ENCODE measurements around the gene KCNK10. TPM values are rescaled to one million over a fixed set of nuclear protein-coding genes. Genes with fewer than 3 reads are reported as not detected.

Gene KCNK10
- total RNA-seq, 4 donors from 2014 or later, result 0.40 TPM; not detected in 3

DNA sequence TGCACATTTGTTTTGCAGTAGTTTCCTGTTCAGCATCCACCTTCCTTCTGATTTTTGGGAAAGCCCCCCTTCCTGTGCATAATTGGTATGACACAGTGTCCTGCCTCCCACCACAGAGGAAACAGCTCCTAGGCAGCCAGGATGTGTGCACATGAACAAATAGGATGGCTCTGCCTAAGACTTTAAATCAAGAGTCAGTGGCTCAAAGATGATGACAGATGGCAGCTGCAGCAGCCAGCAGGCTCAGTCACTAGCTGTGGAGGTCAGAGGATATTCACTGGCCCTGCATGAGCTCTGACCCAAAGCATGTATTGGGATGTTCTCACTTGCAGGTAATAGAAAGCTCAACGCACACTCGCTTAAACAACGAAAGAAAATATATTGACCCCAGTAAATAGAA is 90.3 kb downstream of the KCNK10 start:
- ATAC-seq, result no peak
- Histone ChIP-seq H3K9me3 (peaks cover 0 to 8% (median 0%) of the 10 kb centered on the region in 3 donors), H3K4me3 (no peak overlapping the region), H3K27me3 (peaks cover under 1% of the 10 kb centered on the region), H3K27ac (no peak overlapping the region), H3K36me3 (no peaks in the 10 kb centered on the region), H3K4me1 (no peaks in the 10 kb centered on the region)
- TF ChIP-seq POLR2AphosphoS5 (IDR thresholded peaks at IDR 0.05), result no peak
- 95 to 100% methylated on average over 3 of the region's 3 CpGs for WGBS, 2 donors (ENCODE audit: low coverage in 1 of 2)

DNA sequence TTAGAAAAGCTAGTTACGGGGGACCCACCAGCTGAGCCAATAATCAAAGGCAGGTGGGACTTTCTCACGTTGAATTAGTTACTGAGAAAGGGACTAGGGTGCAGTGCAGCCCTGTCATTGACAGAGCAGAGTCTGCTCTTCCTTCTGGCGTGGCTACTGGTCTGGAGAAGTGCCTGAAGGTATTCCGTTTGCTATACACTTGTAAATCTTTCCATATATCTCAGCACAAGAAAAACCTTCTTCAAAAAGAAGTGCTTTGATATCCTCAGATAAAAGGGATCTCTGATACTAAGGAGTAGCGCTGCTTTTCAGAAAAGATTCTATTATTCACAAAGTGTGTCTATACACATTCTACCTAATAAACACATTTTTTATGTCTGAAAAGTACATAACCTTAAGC is 91.5 kb downstream of the KCNK10 start:
- TF ChIP-seq EP300 (IDR thresholded peaks at IDR 0.05) (no peak), POLR2AphosphoS5 (IDR thresholded peaks at IDR 0.05) (no peak), POLR2A (IDR thresholded peaks at IDR 0.05) (no peak)
- TF ChIP-seq, protein P1, sequence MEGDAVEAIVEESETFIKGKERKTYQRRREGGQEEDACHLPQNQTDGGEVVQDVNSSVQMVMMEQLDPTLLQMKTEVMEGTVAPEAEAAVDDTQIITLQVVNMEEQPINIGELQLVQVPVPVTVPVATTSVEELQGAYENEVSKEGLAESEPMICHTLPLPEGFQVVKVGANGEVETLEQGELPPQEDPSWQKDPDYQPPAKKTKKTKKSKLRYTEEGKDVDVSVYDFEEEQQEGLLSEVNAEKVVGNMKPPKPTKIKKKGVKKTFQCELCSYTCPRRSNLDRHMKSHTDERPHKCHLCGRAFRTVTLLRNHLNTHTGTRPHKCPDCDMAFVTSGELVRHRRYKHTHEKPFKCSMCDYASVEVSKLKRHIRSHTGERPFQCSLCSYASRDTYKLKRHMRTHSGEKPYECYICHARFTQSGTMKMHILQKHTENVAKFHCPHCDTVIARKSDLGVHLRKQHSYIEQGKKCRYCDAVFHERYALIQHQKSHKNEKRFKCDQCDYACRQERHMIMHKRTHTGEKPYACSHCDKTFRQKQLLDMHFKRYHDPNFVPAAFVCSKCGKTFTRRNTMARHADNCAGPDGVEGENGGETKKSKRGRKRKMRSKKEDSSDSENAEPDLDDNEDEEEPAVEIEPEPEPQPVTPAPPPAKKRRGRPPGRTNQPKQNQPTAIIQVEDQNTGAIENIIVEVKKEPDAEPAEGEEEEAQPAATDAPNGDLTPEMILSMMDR (IDR thresholded peaks at IDR 0.05), result no peak
- H3K27me3 ChIP-seq, result peaks cover 5% of the 10 kb centered on the region
- no peaks in the 10 kb centered on the region for H3K36me3 ChIP-seq
- H3K9me3 ChIP-seq, result peaks cover 0 to 8% (median 0%) of the 10 kb centered on the region in 3 donors
- H3K4me3 ChIP-seq, result no peak overlapping the region
- 45 to 56% methylated on average over 3 to 5 of the region's 5 CpGs for WGBS, 2 donors (ENCODE audit: low coverage in 1 of 2)
- H3K27ac ChIP-seq, result no peak overlapping the region
- ATAC-seq, result no peak
- no peaks in the 10 kb centered on the region for H3K4me1 ChIP-seq

DNA sequence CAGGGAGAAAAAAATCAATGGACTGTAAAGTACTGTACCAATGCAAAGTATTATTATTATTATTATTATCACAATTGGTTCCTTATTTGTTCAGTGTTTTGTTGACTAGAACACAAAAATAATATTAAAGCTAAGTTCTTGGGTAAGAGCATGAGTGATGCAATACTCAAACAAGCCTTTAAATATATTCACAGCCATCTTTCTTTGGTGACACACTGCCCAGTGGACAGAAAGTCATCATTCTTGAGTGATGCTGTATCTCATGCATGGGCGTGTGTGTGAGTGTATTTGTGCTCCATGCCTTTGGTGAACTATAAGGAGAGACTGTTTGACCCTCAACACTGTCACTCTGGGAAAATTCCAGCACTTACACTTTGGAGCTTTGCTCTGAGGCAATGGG is 93.6 kb downstream of the KCNK10 start:
- H3K27ac ChIP-seq, result no peak overlapping the region
- ATAC-seq, result no peak
- H3K4me1 ChIP-seq, result no peaks in the 10 kb centered on the region
- TF ChIP-seq POLR2A (IDR thresholded peaks at IDR 0.05) (no peak), POLR2AphosphoS5 (IDR thresholded peaks at IDR 0.05) (no peak), EP300 (IDR thresholded peaks at IDR 0.05) (no peak)
- TF ChIP-seq, protein P1 (IDR thresholded peaks at IDR 0.05), result no peak
- H3K4me3 ChIP-seq, result no peak overlapping the region
- WGBS, 2 donors (ENCODE audit: low coverage in 1 of 2), result 40 to 86% methylated on average over 1 of the region's 1 CpG
- H3K36me3 ChIP-seq, result no peaks in the 10 kb centered on the region
- peaks cover 14% of the 10 kb centered on the region for H3K27me3 ChIP-seq
- H3K9me3 ChIP-seq, result no peaks in the 10 kb centered on the region

DNA sequence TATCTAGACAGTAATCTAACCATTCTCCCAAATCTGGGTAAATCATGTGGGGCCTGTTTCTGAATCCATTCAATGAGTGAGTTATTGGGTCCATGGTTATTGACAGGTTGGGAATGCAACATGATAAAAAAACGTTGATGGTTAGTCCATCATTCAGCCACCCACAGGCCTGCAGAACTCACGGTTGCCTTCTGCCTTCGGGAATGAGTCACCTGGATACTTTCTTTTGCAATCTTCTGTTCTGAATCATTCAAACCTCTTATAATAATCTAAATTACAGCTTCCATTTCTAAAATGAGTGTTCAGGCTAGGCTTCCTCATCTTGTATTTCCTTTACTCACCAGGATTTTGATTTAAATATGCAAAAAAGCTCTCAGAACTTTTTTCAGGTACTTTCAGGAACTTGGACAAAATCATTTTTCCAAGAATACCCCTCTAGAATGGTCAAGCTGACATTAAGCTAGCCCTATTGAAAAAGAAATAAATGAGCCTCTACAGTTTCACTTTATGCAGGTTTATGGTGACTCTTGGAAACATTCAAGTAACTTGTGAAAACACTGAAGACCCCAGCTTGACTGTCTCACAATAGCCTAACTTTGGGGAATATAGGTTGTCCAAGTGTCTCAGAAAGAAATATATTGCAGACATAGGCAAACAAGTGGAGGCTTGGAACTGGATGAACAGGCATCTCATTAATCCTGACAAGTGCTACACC is 94.4 kb downstream of the KCNK10 start:
- H3K36me3 ChIP-seq, result no peaks in the 10 kb centered on the region
- no peak for TF ChIP-seq EP300 (IDR thresholded peaks at IDR 0.05)
- no peaks in the 10 kb centered on the region for H3K4me1 ChIP-seq
- no peak for ATAC-seq
- no peaks in the 10 kb centered on the region for H3K9me3 ChIP-seq
- H3K27ac ChIP-seq, result no peak overlapping the region
- H3K27me3 ChIP-seq, result peaks cover 14% of the 10 kb centered on the region
- WGBS, 2 donors (ENCODE audit: low coverage in 1 of 2), result 63 to 69% methylated on average over 3 of the region's 3 CpGs
- no peak overlapping the region for H3K4me3 ChIP-seq

DNA sequence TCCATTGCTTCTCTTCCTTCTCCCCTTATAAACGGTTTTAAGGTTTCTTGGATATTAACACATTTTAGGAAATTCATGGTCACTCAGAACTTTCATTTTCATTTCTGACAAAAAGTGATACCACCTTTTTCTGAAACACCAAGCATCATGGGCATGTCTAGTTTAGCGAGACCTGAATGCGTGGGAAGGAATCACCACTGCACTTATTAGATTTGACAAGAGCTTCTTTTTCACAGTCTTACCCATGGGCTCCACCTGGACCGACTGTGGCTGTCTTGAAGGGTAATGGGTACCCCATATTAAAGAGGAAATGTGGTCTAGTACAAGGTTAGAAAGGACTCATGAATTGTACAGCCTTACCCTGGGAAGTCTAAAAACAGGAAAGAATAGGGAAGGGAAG is 95.4 kb downstream of the KCNK10 start:
- Histone ChIP-seq H3K4me1 (no peaks in the 10 kb centered on the region), H3K9me3 (peaks cover 0 to 10% (median 0%) of the 10 kb centered on the region in 3 donors), H3K4me3 (no peak overlapping the region), H3K27me3 (peaks cover 14% of the 10 kb centered on the region), H3K36me3 (no peaks in the 10 kb centered on the region), H3K27ac (no peak overlapping the region)
- no peak for ATAC-seq
- TF ChIP-seq EP300 (IDR thresholded peaks at IDR 0.05), result no peak
- no peak for TF ChIP-seq POLR2A (IDR thresholded peaks at IDR 0.05)
- no peak for TF ChIP-seq POLR2AphosphoS5 (IDR thresholded peaks at IDR 0.05)
- TF ChIP-seq, protein P1 (IDR thresholded peaks at IDR 0.05), result no peak
- WGBS, 2 donors (ENCODE audit: low coverage in 1 of 2), result 69 to 95% methylated on average over 3 to 4 of the region's 4 CpGs

DNA sequence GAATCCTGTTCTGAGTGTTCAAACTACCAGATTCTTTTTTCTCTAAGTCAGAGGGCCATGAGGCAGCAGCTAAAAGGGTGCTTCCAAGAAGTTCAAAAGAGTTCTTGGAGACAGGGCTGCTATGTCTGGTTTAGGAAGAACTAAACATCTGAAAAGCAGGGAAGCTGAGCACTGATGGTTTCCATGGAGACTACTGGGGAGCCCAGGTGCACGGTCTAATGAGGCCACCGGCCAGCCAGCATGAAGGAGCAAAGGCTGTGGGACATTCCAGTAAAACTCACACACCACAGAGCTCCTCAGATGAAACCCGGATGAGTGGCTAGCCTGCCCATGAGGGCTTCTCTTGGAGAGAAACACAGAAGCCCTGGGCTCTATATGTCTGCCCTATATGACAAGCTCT is 97.3 kb downstream of the KCNK10 start:
- Histone ChIP-seq H3K36me3 (no peaks in the 10 kb centered on the region), H3K4me1 (no peaks in the 10 kb centered on the region), H3K4me3 (no peak overlapping the region), H3K27ac (no peak overlapping the region), H3K9me3 (peaks cover 0 to 19% (median 0%) of the 10 kb centered on the region in 3 donors), H3K27me3 (peaks cover 14% of the 10 kb centered on the region)
- 10 to 58% methylated on average over 2 to 3 of the region's 3 CpGs for WGBS, 2 donors (ENCODE audit: low coverage in 1 of 2)
- ATAC-seq, result no peak
- TF ChIP-seq POLR2AphosphoS5 (IDR thresholded peaks at IDR 0.05), result no peak
- TF ChIP-seq, protein P1 (IDR thresholded peaks at IDR 0.05), result no peak
- no peak for TF ChIP-seq POLR2A (IDR thresholded peaks at IDR 0.05)
- no peak for TF ChIP-seq EP300 (IDR thresholded peaks at IDR 0.05)

All from gastroesophageal sphincter (tissue), 4 donors.